RPMI8226 (cell line): ENCODE measurements around the gene PI16.

Source experiments
- DNase-seq: peaks from one replicate; pipeline ENCODE4 v3.0.0-alpha.2; 2015

Gene PI16

DNA sequence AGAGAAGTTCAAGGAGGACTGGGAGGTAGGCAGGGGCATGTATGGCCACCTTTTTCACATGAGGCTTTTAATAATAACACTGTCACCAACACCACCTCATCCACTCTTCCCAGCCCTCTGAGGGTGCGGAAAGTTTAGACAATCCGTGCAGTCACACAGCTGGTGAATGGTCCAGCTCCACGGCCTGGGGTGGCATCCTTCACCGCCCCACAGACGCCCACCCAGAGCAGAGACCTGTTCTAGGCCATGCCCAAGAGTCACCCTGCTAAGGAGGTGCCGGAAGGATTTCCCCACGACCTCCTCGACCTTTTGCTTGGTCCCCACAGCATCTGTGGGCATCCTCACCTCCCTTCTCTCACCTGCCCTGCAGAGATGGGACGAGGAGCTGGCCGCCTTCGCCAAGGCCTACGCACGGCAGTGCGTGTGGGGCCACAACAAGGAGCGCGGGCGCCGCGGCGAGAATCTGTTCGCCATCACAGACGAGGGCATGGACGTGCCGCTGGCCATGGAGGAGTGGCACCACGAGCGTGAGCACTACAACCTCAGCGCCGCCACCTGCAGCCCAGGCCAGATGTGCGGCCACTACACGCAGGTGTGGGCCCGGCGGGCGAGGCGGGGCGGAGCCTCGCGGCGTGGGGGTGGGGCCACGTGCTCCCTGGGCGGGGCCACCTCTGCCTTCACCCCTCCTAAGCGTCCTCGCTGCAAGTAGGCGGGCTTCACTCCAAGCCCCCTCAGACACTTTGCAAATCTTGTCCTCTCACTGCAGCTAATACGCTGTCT, 4.4 kb downstream of the PI16 start:
- DNase-seq, result no peak

DNA sequence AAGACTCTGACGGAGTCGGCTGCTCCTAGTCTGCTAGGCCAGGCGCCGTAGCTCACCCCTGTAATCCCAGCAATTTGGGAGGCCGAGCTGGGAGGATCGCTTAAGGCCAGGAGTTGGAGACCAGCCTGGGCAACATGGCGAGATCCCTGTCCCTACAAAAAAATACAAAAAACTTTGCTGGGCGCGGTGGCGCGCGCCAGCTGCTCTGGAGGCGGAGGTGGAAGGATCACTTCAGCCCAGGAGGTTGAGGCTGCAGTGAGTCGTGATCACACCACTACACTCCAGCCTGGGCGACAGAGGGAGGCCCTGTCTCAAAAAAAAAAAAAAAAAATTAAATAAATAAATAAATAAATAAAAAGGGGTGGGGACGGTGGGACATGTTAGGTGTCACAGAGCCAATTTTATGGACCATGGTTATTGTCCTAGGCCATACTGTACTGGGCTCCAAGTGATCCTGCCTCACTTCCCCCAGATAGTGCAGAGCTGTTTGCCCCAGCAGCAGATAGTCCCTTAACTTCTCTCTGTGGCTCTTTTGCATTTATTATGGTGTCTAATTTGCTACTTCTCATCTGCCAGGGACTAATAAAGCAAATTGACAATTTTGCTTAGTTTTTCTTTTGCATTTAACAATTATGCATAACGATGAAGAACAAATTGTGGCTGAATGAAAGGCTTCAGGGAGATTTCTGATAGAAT, 5.2 kb downstream of the PI16 start:
- no peak for DNase-seq

DNA sequence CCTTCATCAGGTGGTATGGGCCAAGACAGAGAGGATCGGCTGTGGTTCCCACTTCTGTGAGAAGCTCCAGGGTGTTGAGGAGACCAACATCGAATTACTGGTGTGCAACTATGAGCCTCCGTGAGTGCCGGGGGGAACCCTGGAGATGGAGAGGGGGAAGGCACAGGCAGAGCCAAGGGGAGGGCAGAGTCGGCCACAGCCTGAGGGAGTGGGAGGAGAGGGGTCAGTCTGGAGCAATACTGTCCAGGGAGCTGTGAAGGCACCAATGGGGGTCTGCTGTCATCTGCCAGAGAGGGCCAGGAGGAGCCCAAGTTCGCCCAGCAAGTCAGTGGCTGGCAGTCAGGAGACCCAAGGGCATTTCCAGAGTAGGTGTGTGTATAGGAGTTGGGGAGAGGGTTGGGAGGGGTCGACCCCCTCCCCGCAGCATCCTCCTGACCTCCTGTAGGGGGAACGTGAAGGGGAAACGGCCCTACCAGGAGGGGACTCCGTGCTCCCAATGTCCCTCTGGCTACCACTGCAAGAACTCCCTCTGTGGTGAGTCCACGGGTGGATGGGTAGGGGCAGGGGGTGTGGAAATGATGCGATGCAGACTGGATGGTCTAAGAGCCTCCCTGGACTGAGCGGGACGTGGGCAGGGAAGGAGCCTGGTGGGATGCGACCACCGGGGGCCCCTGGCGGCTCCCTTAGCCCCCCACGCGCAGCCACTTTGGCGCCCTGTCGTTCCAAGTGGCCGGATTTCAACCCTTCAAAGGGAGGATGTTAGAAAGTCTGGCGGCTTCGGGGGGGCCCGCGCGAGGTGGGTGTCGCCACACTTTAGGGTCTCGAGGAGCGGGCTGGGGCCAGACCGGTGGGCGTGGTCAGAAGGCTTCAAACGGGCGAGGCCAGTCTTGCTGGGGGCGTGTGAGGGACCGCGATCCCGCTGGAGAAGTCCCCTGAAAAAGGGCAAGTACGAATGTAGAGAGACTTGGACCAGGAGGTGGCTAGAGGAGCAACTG, 7.2 kb downstream of the PI16 start:
- no peak for DNase-seq

DNA sequence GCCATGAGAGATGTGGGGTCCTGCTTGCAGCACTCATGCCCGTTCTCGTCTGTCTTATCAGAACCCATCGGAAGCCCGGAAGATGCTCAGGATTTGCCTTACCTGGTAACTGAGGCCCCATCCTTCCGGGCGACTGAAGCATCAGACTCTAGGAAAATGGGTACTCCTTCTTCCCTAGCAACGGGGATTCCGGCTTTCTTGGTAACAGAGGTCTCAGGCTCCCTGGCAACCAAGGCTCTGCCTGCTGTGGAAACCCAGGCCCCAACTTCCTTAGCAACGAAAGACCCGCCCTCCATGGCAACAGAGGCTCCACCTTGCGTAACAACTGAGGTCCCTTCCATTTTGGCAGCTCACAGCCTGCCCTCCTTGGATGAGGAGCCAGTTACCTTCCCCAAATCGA, 8.3 kb downstream of the PI16 start:
- DNase-seq, result peak; percentile 38

DNA sequence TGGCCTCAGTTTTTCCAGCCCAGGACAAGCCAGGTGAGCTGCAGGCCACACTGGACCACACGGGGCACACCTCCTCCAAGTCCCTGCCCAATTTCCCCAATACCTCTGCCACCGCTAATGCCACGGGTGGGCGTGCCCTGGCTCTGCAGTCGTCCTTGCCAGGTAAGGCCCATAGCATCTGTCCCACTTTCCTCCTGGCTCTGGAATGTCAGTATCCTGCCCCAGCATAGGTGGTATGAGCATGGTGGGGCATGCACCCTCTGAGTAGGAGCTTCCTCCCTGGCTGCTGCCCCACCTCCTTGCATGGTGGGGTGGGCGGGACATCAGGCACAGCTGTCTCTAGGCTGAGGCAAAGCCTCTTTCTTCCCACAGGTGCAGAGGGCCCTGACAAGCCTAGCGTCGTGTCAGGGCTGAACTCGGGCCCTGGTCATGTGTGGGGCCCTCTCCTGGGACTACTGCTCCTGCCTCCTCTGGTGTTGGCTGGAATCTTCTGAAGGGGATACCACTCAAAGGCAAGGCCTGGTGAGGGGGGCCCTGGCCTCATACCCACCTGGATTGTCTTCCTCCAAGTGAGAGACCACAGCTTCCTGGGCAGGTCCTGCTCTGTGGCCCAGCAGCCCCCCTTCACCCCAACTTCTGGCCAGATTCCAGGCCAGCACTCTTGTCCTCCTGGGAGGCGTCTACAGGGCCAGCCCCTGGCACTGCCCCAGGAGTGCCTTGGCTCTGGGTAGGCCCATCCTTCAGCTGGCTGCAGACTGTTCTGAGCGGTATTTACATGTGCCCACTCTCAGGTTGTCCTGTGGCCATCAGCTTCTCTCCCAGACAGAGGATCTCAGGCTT, 9.1 kb downstream of the PI16 start:
- DNase-seq, result peak; percentile 94

DNA sequence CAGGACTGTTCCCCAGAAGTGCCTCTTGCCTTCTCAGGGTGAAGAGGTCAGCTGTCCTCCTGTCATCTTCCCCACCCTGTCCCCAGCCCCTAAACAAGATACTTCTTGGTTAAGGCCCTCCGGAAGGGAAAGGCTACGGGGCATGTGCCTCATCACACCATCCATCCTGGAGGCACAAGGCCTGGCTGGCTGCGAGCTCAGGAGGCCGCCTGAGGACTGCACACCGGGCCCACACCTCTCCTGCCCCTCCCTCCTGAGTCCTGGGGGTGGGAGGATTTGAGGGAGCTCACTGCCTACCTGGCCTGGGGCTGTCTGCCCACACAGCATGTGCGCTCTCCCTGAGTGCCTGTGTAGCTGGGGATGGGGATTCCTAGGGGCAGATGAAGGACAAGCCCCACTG, 9.8 kb downstream of the PI16 start:
- no peak for DNase-seq

DNA sequence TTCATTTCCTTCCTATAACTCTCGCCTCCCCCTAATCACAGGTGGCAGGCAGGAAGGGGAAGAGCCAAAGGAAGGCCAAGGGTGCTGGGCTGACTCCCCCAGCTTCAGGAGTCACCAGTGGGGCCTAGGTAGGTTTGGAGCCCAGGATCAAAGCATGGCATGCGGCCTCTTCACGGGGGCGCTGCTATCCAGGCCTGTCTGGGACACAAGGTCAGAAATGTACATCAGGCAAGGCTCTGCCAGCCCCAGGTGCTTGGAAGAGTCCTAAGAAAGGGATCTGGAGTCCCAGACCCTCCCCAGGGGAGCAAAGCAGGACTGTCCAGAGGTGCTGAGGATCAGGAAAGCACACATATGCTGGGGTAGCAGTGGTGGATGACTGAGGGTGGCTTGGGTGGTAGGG, 10.4 kb downstream of the PI16 start:
- DNase-seq, result no peak

DNA sequence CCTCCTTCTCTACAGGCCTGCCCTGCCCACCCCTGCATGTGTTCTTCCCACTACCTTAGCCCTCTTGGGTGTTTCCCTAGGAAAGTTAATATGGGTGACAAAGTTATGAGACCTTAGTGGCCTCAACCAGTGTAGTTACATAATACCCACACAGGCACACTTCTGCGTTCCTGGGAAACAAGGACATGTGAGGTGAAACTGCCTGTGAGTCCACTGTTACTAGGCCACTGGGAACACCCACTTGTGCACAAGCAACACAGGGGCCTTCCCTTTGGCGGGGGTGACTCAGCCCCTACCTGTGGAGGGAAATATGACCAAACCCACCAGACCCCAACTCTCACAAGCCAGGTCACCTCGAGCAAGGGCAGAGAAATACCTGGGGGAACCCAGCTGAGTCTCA, 12.8 kb downstream of the PI16 start:
- DNase-seq, result no peak

DNA sequence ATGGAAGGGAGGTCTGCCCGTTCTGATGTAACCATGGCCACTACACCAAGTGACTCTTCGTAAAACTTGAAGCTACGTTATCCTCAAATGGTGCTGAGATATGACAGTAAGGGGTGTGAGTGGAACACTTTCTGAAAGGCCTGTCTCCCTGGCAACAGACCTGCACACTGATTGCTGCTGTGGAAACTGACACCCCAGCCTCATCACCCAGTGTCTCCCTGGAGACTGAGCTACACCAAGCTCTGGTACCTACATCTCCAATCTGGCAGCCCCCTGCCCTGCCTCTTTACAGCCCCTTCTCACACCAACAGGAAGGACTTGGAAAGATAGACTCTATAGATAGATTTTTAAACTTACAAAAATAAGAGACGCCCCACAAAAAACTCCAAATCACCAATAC, 13.2 kb downstream of the PI16 start:
- DNase-seq, result no peak

DNA sequence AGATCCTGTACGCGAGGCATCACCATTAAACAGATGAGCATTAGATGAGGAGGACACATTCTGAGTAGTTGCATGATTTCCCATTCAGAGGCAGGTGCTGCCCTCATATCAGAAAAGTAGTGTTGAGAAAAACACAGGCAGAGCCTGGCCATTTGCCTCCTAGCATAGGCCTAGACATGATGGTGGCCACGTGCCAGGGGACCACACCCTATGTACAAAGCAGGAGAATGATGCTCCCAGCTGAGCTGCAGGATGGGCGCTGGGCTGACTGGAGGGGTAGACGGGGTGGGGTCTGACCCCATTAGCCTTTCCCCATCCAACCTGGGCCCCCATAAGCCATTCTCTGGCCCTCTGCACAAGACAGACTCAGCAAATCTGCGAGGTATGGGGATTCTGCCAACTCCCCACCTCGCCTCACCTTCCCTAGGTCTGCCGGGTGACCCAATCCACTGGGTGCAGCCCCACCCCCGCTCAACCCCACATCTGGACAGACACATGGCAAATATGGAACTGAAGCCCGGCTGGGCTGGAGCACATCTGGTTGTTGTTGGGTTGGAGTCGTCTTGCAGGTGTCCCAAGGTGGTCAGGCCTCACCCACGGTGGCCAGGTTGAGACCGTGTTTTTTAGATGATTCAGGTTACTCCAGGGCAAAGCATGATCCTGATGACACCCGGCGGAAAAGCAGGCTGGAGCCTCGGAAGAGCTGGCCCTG, 13.9 kb downstream of the PI16 start:
- DNase-seq, result no peak

DNA sequence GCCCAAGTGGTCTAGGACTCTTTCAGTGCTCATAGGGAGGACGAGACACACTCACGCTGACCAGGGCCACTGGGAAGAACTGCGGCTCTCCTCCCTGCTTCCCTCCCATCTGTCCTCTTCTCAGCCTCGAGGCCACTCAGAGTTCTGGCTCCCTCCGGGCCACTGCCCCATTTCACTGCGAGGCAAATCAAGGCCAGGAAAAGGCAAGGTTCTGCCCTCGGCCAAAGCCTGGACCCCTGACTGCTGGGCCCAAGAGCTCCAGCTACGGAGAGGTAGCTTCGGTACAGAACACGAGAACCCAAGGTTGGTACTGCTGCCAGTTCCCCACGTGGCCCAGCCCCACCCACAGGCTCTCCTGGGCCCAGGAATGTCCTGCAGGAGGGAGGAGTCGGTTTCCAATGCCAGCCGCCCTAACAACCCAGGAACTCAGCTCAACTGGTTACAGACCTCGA, 14.7 kb downstream of the PI16 start:
- DNase-seq, result no peak

DNA sequence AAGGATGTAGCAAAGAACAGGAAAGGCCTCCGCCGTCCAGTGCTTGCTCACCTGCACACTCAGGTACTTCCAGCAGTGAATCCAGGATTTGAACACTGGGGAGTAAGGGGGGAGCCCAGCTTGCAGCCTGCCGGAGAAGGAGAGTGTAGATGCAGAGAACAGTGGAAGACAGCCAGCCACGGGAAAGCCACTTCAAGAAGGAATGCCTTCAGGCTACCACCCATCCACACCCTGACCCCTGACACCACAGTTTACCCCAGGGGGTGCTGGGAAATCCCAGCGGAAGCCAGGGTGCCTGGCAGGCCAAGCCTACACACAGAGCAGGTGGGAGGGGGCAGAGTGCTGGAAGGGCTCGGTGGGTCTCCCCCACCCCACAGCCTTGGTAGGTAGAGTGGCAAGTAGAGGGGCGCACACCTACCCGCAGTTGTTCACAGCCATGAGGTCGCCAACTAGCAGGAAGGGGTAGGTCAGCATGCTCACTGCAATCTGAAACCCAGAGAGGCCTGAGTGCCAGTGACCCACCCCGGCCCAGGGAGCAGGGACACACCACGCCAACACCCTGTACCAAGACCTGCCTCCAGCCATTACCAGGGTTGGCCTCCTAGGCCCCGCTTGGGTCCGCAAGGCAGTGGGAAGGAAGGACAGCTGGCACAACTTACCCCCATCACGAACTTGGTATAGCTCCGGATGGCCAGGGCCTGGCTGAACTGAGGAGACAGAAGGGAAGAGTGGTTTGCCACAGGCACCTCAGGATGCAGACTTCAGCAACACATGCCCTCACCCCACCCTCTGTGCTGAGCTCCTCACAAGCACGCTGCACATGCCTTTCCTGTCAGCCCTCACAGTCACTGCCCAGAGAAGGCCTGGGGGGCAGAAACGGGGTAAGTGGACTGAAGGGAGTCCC, 15.7 kb downstream of the PI16 start:
- no peak for DNase-seq

DNA sequence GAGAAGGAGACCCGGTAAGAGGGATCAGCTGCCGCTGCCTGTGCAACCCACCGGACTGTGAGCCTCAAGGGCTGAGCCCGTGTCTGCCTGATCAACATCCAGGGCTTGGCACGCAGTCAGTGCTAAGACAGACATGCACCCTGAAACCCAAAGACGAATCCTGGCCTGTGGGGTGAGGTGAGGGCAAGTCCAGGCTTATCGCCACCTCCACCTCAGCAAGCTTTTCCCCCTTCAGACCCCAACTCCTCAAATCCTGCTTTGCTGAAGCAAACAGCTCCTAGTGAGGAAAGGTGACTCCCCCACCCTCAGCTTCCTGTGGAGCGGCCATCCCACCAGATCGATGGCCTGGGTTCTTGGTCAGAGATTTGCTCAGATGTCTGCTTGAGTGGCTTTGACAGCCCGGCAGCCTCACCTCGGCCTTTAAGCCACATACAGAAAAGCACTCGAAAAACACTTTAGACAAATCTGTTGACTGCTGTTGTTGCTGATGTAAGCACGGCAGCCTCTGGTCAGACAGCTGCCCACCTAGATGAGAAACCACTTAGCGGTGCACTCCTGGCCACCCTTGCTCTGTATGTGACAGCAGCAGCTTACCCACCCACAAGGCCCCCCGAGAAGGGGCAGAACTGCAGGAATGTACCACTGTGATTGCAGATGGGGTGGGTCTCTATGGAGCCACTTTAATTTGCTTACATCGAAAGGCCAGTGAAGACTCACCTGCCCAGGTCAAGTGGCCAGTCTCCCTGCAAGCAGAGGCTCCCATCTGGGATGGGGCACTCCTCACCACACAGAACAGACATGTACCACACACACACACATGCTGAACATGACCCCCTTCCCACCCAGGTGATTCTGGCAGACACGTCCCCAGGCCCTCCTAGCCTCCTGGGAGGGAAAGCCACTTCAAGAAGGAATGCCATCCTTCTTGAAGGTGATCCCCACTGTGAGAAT, 16.6 kb downstream of the PI16 start:
- no peak for DNase-seq

DNA sequence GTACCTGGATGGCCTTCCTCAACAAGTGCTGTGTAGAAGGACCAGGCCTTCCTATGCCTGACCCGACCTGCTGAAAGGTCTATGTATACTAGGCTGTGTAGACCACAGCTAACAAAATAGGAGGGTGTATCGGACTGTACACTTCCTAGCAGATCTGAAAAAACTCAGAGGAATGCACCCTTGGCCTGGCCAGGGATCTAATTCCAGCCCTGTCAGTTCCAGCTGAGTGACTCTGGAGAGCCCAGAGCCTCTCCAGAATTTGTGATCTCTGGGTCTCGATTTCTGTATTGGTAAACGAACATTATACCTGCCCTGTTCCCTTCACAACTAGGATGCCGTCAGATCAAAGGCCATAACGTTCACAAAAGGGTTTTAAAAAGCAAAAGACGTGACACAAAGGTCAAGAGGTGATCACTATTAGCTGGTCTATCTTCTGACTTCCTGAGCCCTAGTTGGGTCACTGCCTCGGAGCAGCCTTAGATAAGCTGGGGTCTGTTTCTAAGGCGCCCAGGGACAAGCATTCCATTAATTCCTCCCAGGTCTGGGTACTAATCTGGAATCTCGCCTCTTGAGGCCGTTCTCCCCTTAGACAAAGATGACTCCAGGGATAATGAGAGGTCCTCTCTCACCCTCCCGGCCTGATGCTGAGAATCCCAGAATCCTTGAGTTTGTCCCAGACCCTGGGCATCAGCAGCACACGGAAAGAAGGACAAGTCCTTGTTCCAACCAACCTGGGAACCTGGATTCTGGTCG, 17.6 kb downstream of the PI16 start:
- no peak for DNase-seq

DNA sequence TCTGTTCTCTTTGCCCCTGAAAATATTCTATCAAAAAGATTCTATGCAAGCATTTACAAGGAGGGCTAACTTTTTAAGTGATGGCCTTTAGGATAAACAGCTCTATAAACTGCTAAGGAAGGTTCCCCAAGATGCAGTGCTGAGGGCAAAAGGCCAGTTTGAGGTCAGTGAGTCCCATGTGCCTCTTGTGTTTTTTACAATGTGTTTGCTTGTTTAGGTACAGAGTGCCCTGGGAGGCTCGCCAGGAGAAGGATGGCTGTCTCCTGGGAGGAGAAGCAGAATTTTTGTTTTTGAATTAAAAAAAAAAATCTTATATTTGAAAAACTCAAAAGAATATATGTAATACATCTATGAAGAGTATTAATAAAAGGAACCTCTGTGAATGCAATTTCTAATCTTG, 18.7 kb downstream of the PI16 start:
- DNase-seq, result no peak

DNA sequence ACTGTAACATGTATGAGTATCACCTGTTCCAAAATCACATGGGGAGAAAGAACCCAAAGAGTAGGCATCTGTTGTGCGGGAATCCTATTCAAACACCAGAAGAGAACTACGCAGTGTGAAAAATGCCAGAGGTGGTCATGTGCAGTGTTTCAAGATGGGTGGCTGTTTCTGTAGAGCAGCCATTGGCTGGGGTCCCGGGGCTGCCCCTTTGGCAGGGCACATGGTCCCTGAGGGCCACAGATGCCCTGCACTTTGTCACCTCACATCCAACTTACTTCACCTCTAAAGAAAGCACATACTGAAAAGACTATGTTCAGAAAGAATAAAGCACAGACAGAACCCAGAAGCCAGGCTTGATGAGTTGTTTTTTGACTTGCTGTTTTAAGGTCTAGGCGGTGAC, 19.1 kb downstream of the PI16 start:
- DNase-seq, result no peak

DNA sequence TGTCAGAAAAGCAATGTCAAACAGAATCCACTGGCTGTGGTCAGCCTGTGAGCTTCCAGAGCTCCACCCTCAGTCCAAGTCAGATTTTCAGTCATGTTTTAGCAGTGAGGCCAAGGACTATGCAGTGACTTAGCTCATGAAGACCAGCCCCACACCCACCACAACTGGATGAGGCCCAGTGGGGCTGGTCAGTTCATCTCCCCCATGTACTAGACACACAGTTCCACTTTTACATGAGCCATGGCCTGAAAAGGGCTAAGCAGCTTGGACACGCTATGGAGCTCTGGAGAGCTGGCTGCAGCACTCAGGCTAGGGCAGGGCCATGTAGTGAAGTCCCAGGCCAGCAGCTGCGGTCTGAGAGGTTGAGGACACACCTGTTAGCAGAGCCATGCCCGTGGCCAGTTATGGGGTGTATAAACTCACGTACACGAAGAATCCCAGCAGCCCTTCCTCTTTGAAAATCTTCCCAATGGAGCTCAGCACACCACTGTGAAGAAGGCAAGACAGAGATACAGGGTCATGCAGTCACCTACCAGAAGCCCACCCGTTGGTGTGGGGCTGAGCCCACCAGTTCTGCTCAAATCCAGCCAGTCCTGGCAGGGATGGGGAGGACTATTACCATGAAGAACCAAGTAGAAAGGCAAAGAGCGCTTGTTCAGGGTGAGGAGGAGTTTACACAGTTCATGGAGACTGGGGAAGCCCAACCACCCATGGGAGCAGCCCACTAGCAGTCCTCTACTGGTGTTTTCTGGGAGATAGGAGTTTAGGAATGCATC, 20.9 kb downstream of the PI16 start:
- DNase-seq, result no peak

DNA sequence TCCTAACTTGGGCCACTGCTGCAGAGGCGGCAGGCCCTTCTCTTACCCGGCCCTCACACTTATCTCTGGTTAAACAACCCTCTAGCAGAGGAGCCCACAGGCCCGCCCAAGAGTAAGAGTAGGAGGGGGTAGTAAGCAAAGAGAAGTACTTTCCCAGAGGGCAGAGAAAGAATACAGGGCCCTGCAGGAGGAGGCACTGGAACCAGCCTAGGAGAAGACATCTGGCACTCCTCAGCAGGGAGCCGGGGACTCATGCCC, 21.4 kb downstream of the PI16 start:
- no peak for DNase-seq
